ENCODE results near the gene COL25A1.

DNA sequence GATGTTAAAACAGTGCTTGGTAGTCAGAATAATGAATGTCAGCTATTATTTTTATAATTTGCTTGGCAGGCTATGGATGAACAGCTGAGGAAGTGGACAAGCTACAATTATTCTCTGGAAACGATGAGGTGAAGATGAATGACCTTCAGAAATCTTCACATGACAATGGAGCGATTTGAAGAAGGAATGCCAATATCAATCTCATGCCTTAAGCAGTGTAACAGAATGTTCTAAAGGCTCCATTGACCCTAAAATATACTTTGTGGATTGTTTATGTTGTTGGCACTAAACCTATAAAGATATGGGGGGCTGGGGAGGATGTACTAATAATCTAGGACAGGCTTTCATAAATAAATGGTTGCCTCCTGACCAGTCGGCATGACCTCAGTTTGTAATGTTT lies 36.2 kb downstream of the COL25A1 start:
- no peak for TF ChIP-seq POLR2A (IDR thresholded peaks at IDR 0.05)
- TF ChIP-seq, protein P1, sequence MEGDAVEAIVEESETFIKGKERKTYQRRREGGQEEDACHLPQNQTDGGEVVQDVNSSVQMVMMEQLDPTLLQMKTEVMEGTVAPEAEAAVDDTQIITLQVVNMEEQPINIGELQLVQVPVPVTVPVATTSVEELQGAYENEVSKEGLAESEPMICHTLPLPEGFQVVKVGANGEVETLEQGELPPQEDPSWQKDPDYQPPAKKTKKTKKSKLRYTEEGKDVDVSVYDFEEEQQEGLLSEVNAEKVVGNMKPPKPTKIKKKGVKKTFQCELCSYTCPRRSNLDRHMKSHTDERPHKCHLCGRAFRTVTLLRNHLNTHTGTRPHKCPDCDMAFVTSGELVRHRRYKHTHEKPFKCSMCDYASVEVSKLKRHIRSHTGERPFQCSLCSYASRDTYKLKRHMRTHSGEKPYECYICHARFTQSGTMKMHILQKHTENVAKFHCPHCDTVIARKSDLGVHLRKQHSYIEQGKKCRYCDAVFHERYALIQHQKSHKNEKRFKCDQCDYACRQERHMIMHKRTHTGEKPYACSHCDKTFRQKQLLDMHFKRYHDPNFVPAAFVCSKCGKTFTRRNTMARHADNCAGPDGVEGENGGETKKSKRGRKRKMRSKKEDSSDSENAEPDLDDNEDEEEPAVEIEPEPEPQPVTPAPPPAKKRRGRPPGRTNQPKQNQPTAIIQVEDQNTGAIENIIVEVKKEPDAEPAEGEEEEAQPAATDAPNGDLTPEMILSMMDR (IDR thresholded peaks at IDR 0.05): no peak
- TF ChIP-seq POLR2AphosphoS5 (IDR thresholded peaks at IDR 0.05): no peak
- no peak for TF ChIP-seq EP300 (IDR thresholded peaks at IDR 0.05; ENCODE audit: low read depth)
